ENCODE results near the gene TTBK2. TPM values are rescaled to one million over a fixed set of nuclear protein-coding genes. Genes with fewer than 3 reads are reported as not detected.
"Not testable (repeated sequence)": the region's sequence is repeated elsewhere in the genome, so short reads cannot be mapped to it uniquely, and the experiment has no call there.

Gene TTBK2
- 4.6 TPM for polyA plus RNA-seq (2013, experiment 1 of 2; ENCODE audit: insufficient read length)
- 9.1 TPM for polyA plus RNA-seq (2013, experiment 2 of 2; ENCODE audit: insufficient read length)

GRCh38 chr15:42920519-42921341 lies at the start of gene TTBK2:
TSS of gene TTBK2 (minus strand) at chr15:42920778. CDS start at chr15:42878617, 42,161 bp downstream.
- peak; percentile 98 for DNase-seq

DNA sequence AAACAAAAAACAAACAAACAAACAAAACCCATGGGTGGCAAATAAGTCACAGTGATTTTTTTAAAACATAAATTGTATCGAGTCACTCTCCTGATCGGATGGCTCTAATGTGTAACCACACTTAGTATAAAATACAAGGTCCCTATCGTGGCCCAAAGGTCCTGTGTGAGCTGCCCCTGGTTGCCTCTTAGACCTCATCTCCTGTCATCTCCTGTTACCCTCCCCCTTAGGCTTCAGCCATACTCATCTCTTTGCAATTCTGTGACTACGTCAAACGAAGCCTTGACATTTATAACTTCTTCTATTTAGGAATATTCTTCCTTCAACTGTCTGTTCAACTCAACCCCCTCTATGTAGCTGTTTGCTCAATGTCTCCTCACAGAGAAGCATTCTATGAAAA lies 43.9 kb upstream of the TTBK2 start:
- DNase-seq = no peak

DNA sequence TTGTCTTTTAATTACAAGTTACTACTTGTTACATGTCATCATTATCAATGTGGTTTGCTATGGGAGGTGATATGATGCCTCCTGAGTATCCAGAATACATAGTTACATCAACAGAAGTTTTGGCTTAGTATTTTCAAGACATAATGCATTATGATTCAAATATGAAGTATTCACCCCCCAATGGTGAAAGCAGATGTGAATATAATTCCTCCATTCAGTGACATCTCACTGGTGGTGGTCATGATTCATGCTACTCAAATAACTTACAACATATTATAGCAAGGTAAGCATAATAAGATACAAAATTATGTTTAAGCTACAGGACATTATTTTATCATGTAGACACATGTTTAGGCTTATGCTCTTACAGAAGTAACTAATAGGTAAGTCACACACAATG lies 34.9 kb upstream of the TTBK2 start:
- DNase-seq = peak; percentile 82

DNA sequence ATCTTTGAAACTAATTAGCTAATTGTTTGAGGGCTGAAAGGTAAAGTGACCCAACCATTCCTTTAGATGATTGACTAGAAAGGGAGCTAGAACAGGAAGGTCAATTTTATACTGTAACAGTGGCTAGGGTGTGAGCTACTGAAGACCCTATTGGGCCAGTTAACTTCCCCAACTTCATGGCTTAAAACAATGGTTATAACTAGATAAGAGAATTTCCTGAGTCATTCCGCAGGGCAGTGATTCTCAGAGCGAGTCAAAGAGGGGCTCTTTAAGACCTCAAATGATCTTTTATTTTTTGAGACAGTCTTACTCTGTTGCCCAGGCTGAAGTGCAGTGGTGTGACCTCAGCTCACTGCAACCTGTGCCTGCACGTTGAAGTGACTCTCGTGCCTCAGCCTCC lies 33.7 kb upstream of the TTBK2 start:
- DNase-seq = no peak

- not testable (repeated sequence) for DNase-seq
Observed at GRCh38 chr15:42948898-42949297, 28.3 kb upstream of the TTBK2 start.

- DNase-seq = no peak
Observed at GRCh38 chr15:42940527-42940926, 19.9 kb upstream of the TTBK2 start.

DNA sequence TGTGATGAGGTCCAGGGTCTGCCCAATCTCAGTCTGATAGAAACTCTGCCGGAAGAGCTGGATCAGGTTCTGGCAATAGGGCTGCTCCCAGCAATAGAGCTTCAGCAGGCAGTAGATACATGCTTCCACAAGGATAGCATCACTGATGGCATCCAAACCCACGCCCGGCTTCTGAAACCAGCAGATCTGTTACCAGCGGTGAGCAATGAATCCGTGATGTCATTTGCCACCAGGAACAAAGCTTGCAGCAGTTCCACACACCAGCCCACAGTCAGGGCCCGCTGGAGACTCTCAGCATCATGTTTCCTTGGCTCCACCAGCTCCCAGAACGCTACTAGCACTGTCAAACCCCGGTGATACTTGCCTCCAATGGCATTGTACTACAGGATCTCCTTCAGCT lies 19.3 kb upstream of the TTBK2 start:
- no peak for DNase-seq

DNA sequence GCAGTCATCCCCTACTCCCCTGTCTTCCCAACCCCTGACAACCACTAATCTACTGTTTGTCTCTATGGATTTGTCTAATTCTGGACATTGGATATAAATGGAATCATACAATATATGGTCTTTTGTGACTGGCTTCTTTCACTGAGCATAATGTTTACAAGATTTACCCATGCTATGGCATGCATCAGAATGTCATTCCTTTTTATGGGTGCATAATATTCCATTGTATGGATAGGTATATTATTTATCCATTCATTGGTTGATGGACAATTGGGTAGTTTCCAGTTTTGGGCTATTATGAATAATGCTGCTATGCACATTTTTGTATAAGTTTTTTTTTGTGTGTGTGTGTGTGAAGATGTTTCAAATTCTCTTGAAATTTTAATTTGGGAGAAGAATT lies 16.6 kb upstream of the TTBK2 start:
- DNase-seq = no peak

DNA sequence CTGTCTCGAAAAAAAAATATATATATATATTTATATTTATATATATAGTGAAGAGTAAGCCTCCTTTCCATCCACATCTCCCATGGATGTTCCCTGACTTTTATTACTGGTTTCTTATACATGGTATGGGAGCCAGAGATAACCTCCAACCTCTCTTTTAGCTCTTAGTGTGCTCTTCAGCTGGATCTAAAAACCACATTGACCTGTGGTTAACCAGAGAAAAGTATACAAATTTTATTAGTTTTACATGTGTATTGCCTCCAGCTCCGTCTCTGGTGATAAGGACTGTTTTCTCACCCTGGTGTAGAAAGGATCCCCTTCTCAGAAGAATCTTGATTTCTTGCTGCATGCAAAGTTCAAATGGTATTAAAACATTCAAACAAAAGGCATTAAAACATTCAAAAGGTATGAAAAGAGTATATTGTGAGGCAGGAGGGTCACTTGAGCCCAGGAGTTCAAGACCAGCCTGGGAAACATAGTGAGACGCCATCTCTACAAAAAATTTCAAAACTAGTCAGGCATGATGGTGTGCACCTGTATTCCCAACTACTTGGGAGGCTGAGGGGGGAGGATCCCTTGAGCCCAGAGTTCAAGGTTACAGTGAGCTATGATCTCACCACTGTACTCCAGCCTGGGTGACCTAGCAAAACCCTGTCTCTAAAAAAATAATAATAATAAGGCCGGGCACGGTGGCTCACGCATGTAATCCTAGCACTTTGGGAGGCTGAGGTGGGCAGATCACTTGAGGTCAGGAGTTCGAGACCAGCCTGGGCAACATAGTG lies 13.5 kb upstream of the TTBK2 start:
- no peak for DNase-seq

GRCh38 chr15:42932833-42933515 lies 12.4 kb upstream of the TTBK2 start:
- DNase-seq = no peak

- DNase-seq = no peak
Observed at GRCh38 chr15:42931702-42932486, 11.3 kb upstream of the TTBK2 start.

DNA sequence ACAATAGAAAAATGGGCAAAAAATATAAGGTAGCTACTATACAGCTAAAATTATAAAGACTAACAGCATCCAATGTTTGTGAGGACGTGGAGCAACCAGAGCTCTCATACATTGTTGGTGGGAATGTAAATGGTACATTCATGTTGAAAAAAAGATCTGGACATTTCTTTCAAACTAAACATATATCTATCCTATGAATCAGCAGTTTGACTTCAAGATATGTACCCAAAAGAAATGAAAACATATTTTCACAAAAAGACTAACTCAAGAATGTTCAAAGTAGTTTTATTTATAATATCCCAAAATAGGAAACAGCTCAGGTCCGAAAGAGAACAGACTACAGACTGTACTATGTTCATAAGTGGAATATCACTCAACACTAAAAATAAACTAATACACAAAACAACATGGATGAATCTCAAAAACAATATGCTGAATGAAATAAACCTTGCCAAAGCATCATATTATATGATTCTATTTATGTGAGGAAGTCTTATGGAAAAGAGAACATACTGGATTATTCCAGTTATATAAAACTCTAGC lies 8.8 kb upstream of the TTBK2 start:
- DNase-seq = peak; percentile 56

- DNase-seq = peak; percentile 15
Observed at GRCh38 chr15:42921342-42921731, 759 bp upstream of the TTBK2 start.

GRCh38 chr15:42919799-42920518 lies 619 bp downstream of the TTBK2 start:
- peak; percentile 45 for DNase-seq

DNA sequence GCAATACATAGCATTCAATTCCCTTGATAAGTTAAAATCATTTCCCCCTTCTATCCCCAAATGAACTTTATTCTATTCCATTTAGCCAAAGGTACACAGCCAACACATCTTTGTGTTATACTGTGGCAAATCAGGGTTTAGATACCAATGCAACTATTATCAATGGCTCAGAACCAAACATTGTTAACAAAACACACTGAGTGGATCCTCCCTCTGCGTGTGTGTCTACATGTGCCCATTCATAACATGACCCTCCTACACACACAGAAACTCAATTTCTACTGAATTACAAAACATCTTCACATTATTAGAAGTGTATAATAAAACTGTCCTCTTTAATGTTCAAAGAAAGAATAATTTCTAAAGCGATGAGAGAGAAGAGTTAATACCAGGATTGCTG lies 1.3 kb downstream of the TTBK2 start:
- DNase-seq = no peak

DNA sequence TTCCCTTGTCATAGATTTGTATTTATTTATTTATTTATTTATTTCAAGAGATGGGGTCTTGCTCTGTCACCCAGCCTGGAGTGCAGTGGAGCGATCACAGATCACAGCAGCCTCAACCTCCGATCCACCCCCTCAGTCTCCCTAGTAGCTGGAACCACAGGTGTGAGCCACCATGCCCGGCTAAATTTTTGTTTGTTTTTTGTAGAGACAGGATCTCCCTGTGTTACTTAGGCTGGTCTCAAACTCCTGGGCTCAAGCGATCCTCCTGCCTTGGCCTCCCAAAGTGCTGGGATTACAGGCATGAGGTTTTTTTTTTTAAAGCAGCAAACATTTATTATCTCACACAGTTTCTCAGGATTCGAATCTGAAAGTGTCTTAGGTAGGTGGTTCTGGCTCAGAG lies 2.5 kb downstream of the TTBK2 start:
- no peak for DNase-seq

- DNase-seq = no peak
Observed at GRCh38 chr15:42915654-42916315, 4.8 kb downstream of the TTBK2 start.

DNA sequence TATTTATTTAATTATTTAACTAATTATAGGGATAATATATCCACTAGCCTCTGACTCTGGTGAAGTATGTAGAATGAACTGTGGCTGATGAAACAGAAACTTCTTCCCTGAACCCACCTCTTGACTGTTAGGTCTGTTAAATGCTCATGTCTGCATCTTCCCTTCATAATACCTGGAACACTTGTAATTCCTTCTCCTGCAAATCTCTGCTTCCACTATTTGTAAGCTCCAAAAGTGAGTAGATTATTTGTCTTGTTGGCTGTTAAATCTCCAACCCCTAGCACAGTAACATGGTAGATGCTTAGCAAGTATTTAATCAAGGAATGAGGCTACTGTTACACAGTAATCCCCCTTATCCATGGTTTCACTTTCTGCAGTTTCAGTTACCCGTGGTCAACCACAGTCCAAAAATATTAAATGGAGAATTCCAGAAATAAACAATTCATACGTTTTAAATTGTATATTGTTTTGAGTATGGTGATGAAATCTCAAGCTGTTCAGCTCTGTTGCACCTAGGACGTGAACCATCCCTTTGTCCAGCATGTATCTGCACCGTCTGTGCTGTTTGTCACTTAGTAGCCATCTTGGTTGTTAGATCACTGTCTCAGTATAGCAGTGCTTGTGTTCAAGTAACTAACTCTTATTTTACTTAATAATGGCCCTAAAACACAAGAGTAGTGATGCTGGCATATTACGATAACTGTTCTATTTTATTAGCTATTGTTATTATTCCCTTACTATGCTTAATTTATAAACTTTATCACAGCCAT lies 5.7 kb downstream of the TTBK2 start:
- DNase-seq = no peak

DNA sequence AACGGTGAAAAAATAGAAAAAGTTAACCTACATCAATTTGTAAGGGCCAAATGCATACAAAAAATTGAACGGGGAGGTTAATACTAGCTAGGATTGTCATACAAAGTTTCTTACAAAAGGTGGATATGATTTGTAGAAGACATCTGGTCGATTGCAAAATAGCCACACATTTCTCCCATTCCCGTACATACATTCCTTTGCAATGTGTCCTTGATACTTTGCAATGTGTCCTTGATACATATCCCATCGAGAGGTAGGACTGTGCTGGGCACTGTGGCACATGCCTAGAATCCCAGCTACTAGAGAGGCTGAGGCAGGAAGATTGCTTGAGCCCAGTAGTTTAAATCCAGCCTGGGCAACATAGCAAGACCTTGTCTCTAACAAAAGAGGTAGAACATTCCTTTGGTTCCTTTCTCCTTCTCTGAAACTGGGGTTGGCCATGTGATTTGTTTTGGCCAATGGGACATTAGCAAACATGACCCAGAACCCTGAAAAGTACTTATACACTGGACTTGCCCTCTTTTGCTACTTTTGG lies 9.5 kb downstream of the TTBK2 start:
- peak; percentile 42 for DNase-seq

DNA sequence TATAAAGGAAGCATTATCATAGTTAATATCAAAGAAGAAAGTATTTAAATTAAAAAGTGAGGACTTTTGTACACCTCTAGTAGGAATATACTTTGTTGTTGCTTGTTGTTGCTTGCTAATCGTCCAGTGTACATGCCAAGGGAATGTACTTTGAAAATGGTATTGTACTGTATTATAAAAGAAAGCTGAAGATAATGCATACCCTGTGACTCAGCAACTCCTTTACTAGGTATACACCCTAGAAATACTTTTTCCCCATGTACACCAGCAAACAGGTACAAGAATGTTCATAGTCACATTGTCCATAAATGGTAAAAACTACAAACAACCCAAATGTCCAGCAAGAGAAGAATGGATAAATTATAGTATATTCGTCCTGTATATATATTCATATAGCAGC lies 12.0 kb downstream of the TTBK2 start:
- DNase-seq = no peak

Data from fibroblast of skin of back (primary cell).